ENCODE data around the gene FAM210B.
"Not testable (repeated sequence)": the region's sequence is repeated elsewhere in the genome, so short reads cannot be mapped to it uniquely, and the experiment has no call there.

Gene FAM210B

GRCh38 chr20:56383334-56383733 is 24.6 kb downstream of the FAM210B start:
- H3K27ac ChIP-seq (ENCODE audit: low read depth, low read length), result no peak overlapping the region

GRCh38 chr20:56385130-56385529 is 26.4 kb downstream of the FAM210B start:
- H3K4me1 ChIP-seq (ENCODE audit: insufficient read depth, low read length), result no peaks in the 10 kb centered on the region
- H3K27ac ChIP-seq (ENCODE audit: low read depth, low read length), result no peak overlapping the region
- no peak overlapping the region for H3K9ac ChIP-seq (ENCODE audit: low read length)
- no peaks in the 10 kb centered on the region for H3K9me3 ChIP-seq (ENCODE audit: low read length)
- H3K27me3 ChIP-seq (ENCODE audit: control insufficient read depth in 1 of 2, insufficient read depth in 2 of 2, low read length in 2 of 2), result no peaks in the 10 kb centered on the region
- H3K4me3 ChIP-seq (ENCODE audit: low read depth in 1 of 2, low read length in 2 of 2), result no peak overlapping the region
- H3K36me3 ChIP-seq (ENCODE audit: insufficient read depth, low read length), result no peaks in the 10 kb centered on the region

More at GRCh38 chr20:56383334-56383733, 24.6 kb downstream of the FAM210B start:
- Histone ChIP-seq H3K36me3 (ENCODE audit: insufficient read depth, low read length) (no peaks in the 10 kb centered on the region), H3K4me1 (ENCODE audit: insufficient read depth, low read length) (no peaks in the 10 kb centered on the region), H3K4me3 (ENCODE audit: low read depth in 1 of 2, low read length in 2 of 2) (no peak overlapping the region), H3K9ac (ENCODE audit: low read length) (no peak overlapping the region), H3K27me3 (ENCODE audit: control insufficient read depth in 1 of 2, insufficient read depth in 2 of 2, low read length in 2 of 2) (no peaks in the 10 kb centered on the region), H3K9me3 (ENCODE audit: low read length) (no peaks in the 10 kb centered on the region)

GRCh38 chr20:56386219-56386618 is 27.4 kb downstream of the FAM210B start:
- H3K36me3 ChIP-seq (ENCODE audit: insufficient read depth, low read length), result no peaks in the 10 kb centered on the region
- no peak overlapping the region for H3K27ac ChIP-seq (ENCODE audit: low read depth, low read length)

GRCh38 chr20:56388882-56389281 is 30.1 kb downstream of the FAM210B start:
- peaks cover 16% of the 10 kb centered on the region for H3K4me1 ChIP-seq (ENCODE audit: insufficient read depth, low read length)
- no peak overlapping the region for H3K4me3 ChIP-seq (ENCODE audit: low read depth in 1 of 2, low read length in 2 of 2)
- no peak overlapping the region for H3K27ac ChIP-seq (ENCODE audit: low read depth, low read length)
- H3K9ac ChIP-seq (ENCODE audit: low read length), result no peak overlapping the region
- H3K27me3 ChIP-seq (ENCODE audit: control insufficient read depth in 1 of 2, insufficient read depth in 2 of 2, low read length in 2 of 2), result no peaks in the 10 kb centered on the region
- no peaks in the 10 kb centered on the region for H3K9me3 ChIP-seq (ENCODE audit: low read length)
- H3K36me3 ChIP-seq (ENCODE audit: insufficient read depth, low read length), result no peaks in the 10 kb centered on the region

More at GRCh38 chr20:56386219-56386618, 27.4 kb downstream of the FAM210B start:
- Histone ChIP-seq H3K9ac (ENCODE audit: low read length) (no peak overlapping the region), H3K9me3 (ENCODE audit: low read length) (no peaks in the 10 kb centered on the region), H3K4me1 (ENCODE audit: insufficient read depth, low read length) (peaks cover 4% of the 10 kb centered on the region), H3K4me3 (ENCODE audit: low read depth in 1 of 2, low read length in 2 of 2) (no peak overlapping the region), H3K27me3 (ENCODE audit: control insufficient read depth in 1 of 2, insufficient read depth in 2 of 2, low read length in 2 of 2) (no peaks in the 10 kb centered on the region)

GRCh38 chr20:56389807-56390206 is 31.0 kb downstream of the FAM210B start:
- no peaks in the 10 kb centered on the region for H3K27me3 ChIP-seq (ENCODE audit: control insufficient read depth in 1 of 2, insufficient read depth in 2 of 2, low read length in 2 of 2)

GRCh38 chr20:56390396-56390795 is 31.6 kb downstream of the FAM210B start:
- peaks cover 18% of the 10 kb centered on the region for H3K4me1 ChIP-seq (ENCODE audit: insufficient read depth, low read length)
- not testable (repeated sequence) for H3K9me3 ChIP-seq (ENCODE audit: low read length); H3K9ac ChIP-seq (ENCODE audit: low read length); H3K27ac ChIP-seq (ENCODE audit: low read depth, low read length); H3K27me3 ChIP-seq (ENCODE audit: control insufficient read depth in 1 of 2, insufficient read depth in 2 of 2, low read length in 2 of 2); H3K36me3 ChIP-seq (ENCODE audit: insufficient read depth, low read length); H3K4me3 ChIP-seq (ENCODE audit: low read depth in 1 of 2, low read length in 2 of 2)

More at GRCh38 chr20:56389807-56390206, 31.0 kb downstream of the FAM210B start:
- peaks cover 18% of the 10 kb centered on the region for H3K4me1 ChIP-seq (ENCODE audit: insufficient read depth, low read length)
- no peak overlapping the region for H3K4me3 ChIP-seq (ENCODE audit: low read depth in 1 of 2, low read length in 2 of 2)
- H3K9ac ChIP-seq (ENCODE audit: low read length), result no peak overlapping the region
- H3K27ac ChIP-seq (ENCODE audit: low read depth, low read length), result no peak overlapping the region
- H3K9me3 ChIP-seq (ENCODE audit: low read length), result no peaks in the 10 kb centered on the region
- H3K36me3 ChIP-seq (ENCODE audit: insufficient read depth, low read length), result no peaks in the 10 kb centered on the region

GRCh38 chr20:56391037-56391436 is 32.3 kb downstream of the FAM210B start:
- Histone ChIP-seq H3K27me3 (ENCODE audit: control insufficient read depth in 1 of 2, insufficient read depth in 2 of 2, low read length in 2 of 2) (no peaks in the 10 kb centered on the region), H3K9ac (ENCODE audit: low read length) (no peak overlapping the region), H3K27ac (ENCODE audit: low read depth, low read length) (no peak overlapping the region), H3K4me3 (ENCODE audit: low read depth in 1 of 2, low read length in 2 of 2) (peak overlapping the region; percentile 96 to 98), H3K36me3 (ENCODE audit: insufficient read depth, low read length) (peaks cover 6% of the 10 kb centered on the region), H3K4me1 (ENCODE audit: insufficient read depth, low read length) (peaks cover 18% of the 10 kb centered on the region), H3K9me3 (ENCODE audit: low read length) (no peaks in the 10 kb centered on the region)

GRCh38 chr20:56391596-56392131 is 32.9 kb downstream of the FAM210B start:
- Histone ChIP-seq H3K9me3 (ENCODE audit: low read length) (no peaks in the 10 kb centered on the region), H3K9ac (ENCODE audit: low read length) (peak overlapping the region; percentile 91), H3K27ac (ENCODE audit: low read depth, low read length) (peak overlapping the region; percentile 95), H3K4me3 (ENCODE audit: low read depth in 1 of 2, low read length in 2 of 2) (peak overlapping the region; percentile 96 to 98), H3K27me3 (ENCODE audit: control insufficient read depth in 1 of 2, insufficient read depth in 2 of 2, low read length in 2 of 2) (no peaks in the 10 kb centered on the region), H3K4me1 (ENCODE audit: insufficient read depth, low read length) (peaks cover 18% of the 10 kb centered on the region), H3K36me3 (ENCODE audit: insufficient read depth, low read length) (peaks cover 12% of the 10 kb centered on the region)

GRCh38 chr20:56392132-56392880 is 33.5 kb downstream of the FAM210B start, which contains the start of the genes AURKA and CSTF1:
Gene AURKA, minus strand, starts transcription at chr20:56392215. Its CDS starts 4,018 bp downstream, at chr20:56388197.
Gene CSTF1, plus strand, starts transcription at chr20:56392645. Its CDS starts 2,908 bp downstream, at chr20:56395553.
- peaks cover 19% of the 10 kb centered on the region for H3K36me3 ChIP-seq (ENCODE audit: insufficient read depth, low read length)
- H3K27me3 ChIP-seq (ENCODE audit: control insufficient read depth in 1 of 2, insufficient read depth in 2 of 2, low read length in 2 of 2), result no peaks in the 10 kb centered on the region
- H3K4me3 ChIP-seq (ENCODE audit: low read depth in 1 of 2, low read length in 2 of 2), result peak within 1 kb of the TSS; percentile 96 to 98
- H3K9ac ChIP-seq (ENCODE audit: low read length), result peak within 1 kb of the TSS; percentile 91
- peaks cover 18% of the 10 kb centered on the region for H3K4me1 ChIP-seq (ENCODE audit: insufficient read depth, low read length)
- peak within 1 kb of the TSS; percentile 95 for H3K27ac ChIP-seq (ENCODE audit: low read depth, low read length)
- H3K9me3 ChIP-seq (ENCODE audit: low read length), result no peaks in the 10 kb centered on the region

GRCh38 chr20:56392881-56393482 is 34.2 kb downstream of the FAM210B start:
- Histone ChIP-seq H3K27me3 (ENCODE audit: control insufficient read depth in 1 of 2, insufficient read depth in 2 of 2, low read length in 2 of 2) (no peaks in the 10 kb centered on the region), H3K27ac (ENCODE audit: low read depth, low read length) (peak overlapping the region; percentile 95), H3K9ac (ENCODE audit: low read length) (peak overlapping the region; percentile 91), H3K9me3 (ENCODE audit: low read length) (no peaks in the 10 kb centered on the region), H3K36me3 (ENCODE audit: insufficient read depth, low read length) (peaks cover 25% of the 10 kb centered on the region), H3K4me3 (ENCODE audit: low read depth in 1 of 2, low read length in 2 of 2) (peak overlapping the region; percentile 96 to 98), H3K4me1 (ENCODE audit: insufficient read depth, low read length) (peaks cover 18% of the 10 kb centered on the region)

- no peak overlapping the region for H3K27ac ChIP-seq (ENCODE audit: low read depth, low read length)
- H3K4me1 ChIP-seq (ENCODE audit: insufficient read depth, low read length), result peaks cover 18% of the 10 kb centered on the region
- peaks cover 32% of the 10 kb centered on the region for H3K36me3 ChIP-seq (ENCODE audit: insufficient read depth, low read length)
- peak overlapping the region; percentile 67 to 96 for H3K4me3 ChIP-seq (ENCODE audit: low read depth in 1 of 2, low read length in 2 of 2)
- H3K9ac ChIP-seq (ENCODE audit: low read length), result peak overlapping the region; percentile 91
- H3K27me3 ChIP-seq (ENCODE audit: control insufficient read depth in 1 of 2, insufficient read depth in 2 of 2, low read length in 2 of 2), result no peaks in the 10 kb centered on the region
- H3K9me3 ChIP-seq (ENCODE audit: low read length), result no peaks in the 10 kb centered on the region
Observed at GRCh38 chr20:56393653-56394052, 34.9 kb downstream of the FAM210B start.

Data from muscle layer of colon (tissue), 2 donors.